Measurements from ENCODE around the gene NABP2. TPM values are rescaled to one million over a fixed set of nuclear protein-coding genes. Genes with fewer than 3 reads are reported as not detected.
"Not testable (repeated sequence)": the region's sequence is repeated elsewhere in the genome, so short reads cannot be mapped to it uniquely, and the experiment has no call there.

Gene NABP2
- 43.2 and 46.5 TPM in 2 replicates for total RNA-seq (2014; rRNA removed; shearing (Covaris generic))

DNA sequence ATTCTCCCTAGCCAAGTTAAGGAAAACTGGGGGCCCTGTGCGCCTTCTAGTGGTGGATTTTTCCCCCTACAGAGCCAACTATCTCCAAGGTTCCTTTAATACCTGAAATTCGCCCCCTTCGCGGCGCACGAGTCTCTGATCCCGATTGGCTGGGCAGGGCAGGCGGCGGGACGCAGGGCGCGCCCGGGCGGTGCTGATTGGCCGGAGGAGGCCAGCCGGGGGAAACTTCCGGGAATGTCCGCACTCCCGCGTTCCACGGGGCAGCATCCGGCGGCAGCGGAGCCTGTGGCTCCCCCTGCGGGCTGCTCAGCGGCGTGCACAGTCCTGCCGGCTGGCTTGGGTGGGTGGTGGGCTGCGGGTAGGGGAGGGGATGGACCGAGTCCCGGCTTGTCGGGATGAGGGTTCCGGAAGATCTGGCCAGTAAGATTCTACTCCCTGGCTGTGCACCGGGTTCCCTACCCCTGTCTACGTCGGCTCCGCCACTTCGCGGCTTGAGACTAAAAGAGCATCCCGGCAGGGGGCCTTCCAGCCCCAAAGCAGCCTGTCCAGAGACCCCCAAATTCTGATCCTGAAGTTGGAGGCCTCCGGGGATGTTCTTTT, at the start of gene NABP2:
NABP2 (plus strand) TSS at position 241 of the 600 bp plus-strand sequence. CDS start 515 bp downstream, outside the sequence.
- Histone ChIP-seq H3K4me3 (peak within 1 kb of the TSS; percentile 57), H3K4me1 (no peaks in the 10 kb centered on the region), H3K27me3 (no peaks in the 10 kb centered on the region), H3K36me3 (no peaks in the 10 kb centered on the region), H3K9me3 (replicated peaks) (no peaks in the 10 kb centered on the region), H3K27ac (no peak within 1 kb of the TSS)
- peak; percentile 97 to 98 for DNase-seq

DNA sequence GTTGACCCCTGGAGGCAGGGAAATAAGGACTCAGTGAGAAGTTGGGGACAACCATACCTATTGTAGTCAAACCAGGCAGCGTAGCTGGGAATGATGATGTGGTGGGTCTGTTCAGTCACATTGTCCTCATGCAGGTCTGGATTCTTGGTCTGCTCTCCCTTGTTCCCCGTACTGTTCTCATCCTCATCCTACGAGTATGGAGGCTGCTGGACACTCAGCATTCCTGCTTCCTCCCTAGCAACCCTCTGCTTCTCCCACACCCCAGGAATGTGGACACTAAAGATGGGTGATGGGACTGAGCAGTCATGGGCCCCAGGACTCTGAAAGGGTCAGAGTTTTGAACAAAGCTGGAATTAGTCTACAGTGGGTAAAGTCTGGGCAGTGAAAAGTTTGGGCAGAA, 45.8 kb upstream of the NABP2 start:
- Histone ChIP-seq H3K27ac (no peak overlapping the region), H3K36me3 (peaks cover 68% of the 10 kb centered on the region)

DNA sequence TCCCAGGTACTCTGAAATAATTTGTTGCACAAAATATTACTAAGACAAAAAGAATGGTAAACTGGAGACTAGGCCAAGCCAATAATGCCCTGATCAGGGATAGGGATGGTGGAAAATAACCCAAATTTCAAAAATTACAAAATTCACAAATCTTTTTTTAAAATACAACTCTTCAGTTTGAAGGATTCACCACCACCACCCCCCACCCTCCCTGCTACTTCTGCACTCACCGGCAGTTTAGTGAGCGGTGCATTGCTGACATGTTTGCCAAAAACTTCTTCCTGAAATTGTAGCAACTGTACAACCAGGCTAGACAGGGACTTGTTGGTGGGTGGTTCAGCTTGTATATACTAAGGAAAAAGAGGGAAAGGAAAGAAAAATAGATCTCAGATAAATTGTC, 37.2 kb upstream of the NABP2 start:
- DNase-seq, result no peak
- Histone ChIP-seq H3K36me3 (peaks cover 41% of the 10 kb centered on the region), H3K4me3 (no peak overlapping the region), H3K27me3 (no peaks in the 10 kb centered on the region), H3K27ac (no peak overlapping the region), H3K4me1 (peaks cover 5% of the 10 kb centered on the region; the same call in 1 of the 2 replicates), H3K9me3 (replicated peaks) (no peaks in the 10 kb centered on the region)

More for the DNA sequence above, 45.8 kb upstream of the NABP2 start:
- no peaks in the 10 kb centered on the region for H3K4me1 ChIP-seq
- no peaks in the 10 kb centered on the region for H3K27me3 ChIP-seq
- DNase-seq, result no peak
- no peak overlapping the region for H3K4me3 ChIP-seq
- H3K9me3 ChIP-seq (replicated peaks), result no peaks in the 10 kb centered on the region

DNA sequence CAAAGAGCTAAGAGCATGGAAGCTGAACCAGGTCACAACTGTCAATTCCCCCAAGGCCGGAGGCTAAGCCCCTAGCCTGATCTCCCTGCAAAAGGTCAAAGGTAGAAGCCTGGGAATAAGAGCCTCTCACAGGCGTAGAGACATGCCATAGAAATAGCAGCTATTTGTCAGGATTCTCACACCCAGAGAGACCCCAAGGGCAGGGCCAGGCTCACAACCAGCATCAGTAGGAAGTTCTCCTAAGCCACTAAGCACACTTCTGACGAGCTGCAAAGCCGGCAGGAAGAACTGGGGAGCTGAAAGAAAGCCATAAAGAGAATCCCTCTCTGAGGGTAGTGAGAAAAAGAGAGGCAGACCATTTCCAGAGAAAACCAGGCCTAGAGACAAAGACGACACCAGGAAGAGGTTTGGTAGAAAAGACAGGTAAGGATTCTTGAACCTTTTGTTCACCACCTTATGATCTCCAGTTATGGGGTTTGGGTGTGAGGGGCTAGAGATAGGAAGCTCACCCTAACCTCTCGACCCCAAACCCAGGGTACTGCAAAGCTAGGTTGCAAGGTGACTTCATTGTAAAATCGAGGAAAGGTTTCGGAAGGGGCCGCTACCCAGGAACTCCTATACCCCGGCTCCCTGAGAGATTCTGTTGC, 35.9 kb upstream of the NABP2 start:
- H3K36me3 ChIP-seq, result peaks cover 30% of the 10 kb centered on the region
- peaks cover 6% of the 10 kb centered on the region; the same call in 1 of the 2 replicates for H3K4me1 ChIP-seq
- peak overlapping the region; percentile 73 for H3K4me3 ChIP-seq
- peak in 1 of 2 experiments; percentile 24 for DNase-seq
- peak overlapping the region; percentile 64 for H3K27ac ChIP-seq
- H3K9me3 ChIP-seq (replicated peaks), result no peaks in the 10 kb centered on the region
- no peaks in the 10 kb centered on the region for H3K27me3 ChIP-seq

DNA sequence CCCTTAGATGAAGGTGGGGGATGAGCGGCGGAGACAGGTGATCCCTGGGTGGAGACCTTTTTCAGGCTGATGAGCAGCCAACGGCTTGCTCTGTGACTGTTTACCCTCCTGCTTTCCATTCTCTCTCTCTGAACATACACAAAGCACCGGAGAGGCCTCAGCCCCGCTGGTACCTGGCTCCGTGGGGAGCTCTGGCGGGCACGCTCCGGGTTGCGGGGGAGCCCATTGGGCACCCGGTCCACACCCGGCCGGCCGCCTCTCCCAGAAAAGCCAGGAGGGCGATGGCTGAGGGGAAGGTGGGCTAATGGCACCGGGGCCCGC, 35.4 kb upstream of the NABP2 start:
- peak; percentile 54 to 69 for DNase-seq
- H3K4me1 ChIP-seq, result peaks cover 8% of the 10 kb centered on the region; the same call in 1 of the 2 replicates
- peaks cover 25% of the 10 kb centered on the region for H3K36me3 ChIP-seq
- H3K27me3 ChIP-seq, result no peaks in the 10 kb centered on the region
- H3K27ac ChIP-seq, result peak overlapping the region; percentile 64
- H3K4me3 ChIP-seq, result peak overlapping the region; percentile 73
- H3K9me3 ChIP-seq (replicated peaks), result no peaks in the 10 kb centered on the region

DNA sequence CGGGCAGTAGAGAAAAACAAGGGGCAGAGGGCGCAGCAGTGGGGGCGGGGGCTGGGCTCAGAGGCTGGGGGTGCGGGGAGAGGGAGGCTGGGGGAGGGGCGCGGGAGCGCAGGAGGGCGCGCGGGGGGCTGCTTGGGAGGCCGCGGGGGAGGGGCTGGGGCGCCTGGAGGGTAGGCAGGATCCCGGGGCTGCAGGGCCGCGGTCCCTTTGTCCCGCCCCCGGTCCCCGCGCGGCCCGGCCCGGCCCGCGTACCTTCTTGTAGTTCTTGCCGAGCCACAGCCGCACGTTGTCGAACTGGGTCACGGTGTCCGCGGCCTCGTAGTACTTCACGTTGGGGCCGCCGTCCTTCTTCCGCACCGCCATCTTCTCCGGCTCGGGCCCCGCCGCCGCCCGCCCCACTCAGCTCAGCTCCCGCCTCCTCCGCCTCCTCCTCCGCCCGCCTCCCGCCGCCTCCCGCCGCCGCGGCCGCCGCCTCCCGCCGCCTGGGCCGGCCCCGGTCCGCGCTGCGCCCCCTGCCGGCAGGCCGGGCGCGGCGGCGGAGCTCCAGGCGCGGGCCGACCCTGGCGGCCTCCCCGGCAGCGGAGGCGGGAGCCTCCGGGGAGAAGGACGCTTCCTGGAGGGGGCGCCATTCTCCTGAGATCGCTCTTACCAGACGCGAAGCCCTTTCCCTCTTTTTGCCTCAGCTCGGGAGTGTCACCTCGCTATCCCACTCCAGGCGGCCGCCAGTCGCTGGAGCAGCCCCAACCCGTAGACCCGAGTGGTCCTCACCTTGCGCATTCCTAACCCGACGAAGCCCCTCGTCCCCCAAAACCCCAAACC, 34.8 kb upstream of the NABP2 start, which contains the start of gene SMARCC2:
SMARCC2 (minus strand) TSS at position 385 of the 819 bp plus-strand sequence; CDS start at position 363, 22 bp downstream.
- no peaks in the 10 kb centered on the region for H3K27me3 ChIP-seq
- peak within 1 kb of the TSS; percentile 64 for H3K27ac ChIP-seq
- H3K36me3 ChIP-seq, result peaks cover 21% of the 10 kb centered on the region
- H3K4me3 ChIP-seq, result peak within 1 kb of the TSS; percentile 73
- H3K9me3 ChIP-seq (replicated peaks), result no peaks in the 10 kb centered on the region
- peak; percentile 91 to 93 for DNase-seq
- peaks cover 8% of the 10 kb centered on the region; the same call in 1 of the 2 replicates for H3K4me1 ChIP-seq

DNA sequence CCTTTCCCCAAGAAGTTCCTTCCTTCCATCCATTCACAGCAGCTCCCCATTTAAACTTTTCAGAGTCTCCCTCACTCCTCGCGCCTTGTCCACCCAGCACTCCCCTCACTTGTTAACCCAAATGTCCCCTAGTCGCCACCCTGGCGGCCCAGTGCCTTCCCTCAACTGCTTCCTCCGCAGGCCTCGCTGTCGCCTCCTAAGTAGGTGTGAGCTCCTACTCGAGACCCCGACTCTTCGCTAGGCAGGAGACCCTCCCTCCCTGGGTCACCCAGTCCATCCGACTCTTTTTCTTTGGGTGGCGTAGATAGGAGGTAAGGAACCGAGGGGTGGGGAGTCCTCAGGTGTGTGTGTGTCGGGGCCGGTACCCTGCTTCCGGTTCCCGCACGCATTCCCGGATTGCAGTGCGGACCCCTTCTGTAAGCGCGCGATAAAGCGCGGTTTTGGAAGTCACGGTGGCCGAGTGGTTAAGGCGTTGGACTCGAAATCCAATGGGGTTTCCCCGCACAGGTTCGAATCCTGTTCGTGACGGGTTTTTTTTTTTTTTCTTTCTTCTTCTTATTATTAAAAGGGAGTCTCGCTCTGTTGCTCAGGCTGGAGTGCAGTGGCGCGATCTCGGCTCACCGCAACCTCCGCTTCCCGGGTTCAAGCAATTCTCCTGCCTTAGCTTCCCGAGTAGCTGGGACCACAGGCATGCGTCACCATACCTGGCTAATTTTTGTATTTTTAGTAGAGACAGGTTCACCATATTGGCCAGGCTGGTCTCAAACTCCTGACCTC, 34.0 kb upstream of the NABP2 start:
- DNase-seq, result peak; percentile 79 to 93
- H3K27ac ChIP-seq, result peak overlapping the region; percentile 34; the same call in 1 of the 2 replicates
- H3K9me3 ChIP-seq (replicated peaks), result no peaks in the 10 kb centered on the region
- H3K4me1 ChIP-seq, result peaks cover 8% of the 10 kb centered on the region; the same call in 1 of the 2 replicates
- H3K36me3 ChIP-seq, result peaks cover 14% of the 10 kb centered on the region
- no peaks in the 10 kb centered on the region for H3K27me3 ChIP-seq
- H3K4me3 ChIP-seq, result peak overlapping the region; percentile 73

DNA sequence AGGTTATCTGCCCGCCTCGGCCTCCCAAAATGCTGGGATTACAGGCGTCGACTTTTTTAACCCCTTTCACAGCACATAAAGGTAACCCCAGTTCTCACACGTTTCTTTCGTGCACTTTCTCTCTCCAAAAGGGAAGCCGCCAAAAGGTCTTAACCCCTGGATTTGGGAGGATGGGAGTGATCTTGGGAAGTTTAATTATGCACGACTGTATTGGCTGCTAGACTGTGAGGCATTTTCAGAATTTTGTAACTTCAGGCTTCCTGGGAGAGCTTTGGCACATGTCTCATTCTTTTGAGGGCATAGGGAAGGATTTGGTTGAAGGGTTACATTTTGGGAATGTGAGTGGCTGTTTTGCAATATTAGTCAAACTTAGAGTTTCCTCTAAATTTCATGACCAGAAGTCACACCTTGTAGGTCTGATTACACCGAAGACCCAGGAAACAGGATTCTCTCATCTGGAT, 33.4 kb upstream of the NABP2 start:
- H3K4me3 ChIP-seq, result peak overlapping the region; percentile 73
- H3K27me3 ChIP-seq, result no peaks in the 10 kb centered on the region
- H3K27ac ChIP-seq, result no peak overlapping the region; the same call in 1 of the 2 replicates
- peaks cover 8% of the 10 kb centered on the region; the same call in 1 of the 2 replicates for H3K4me1 ChIP-seq
- peak in 1 of 2 experiments; percentile 29 for DNase-seq
- peaks cover 12% of the 10 kb centered on the region for H3K36me3 ChIP-seq
- H3K9me3 ChIP-seq (replicated peaks), result no peaks in the 10 kb centered on the region

DNA sequence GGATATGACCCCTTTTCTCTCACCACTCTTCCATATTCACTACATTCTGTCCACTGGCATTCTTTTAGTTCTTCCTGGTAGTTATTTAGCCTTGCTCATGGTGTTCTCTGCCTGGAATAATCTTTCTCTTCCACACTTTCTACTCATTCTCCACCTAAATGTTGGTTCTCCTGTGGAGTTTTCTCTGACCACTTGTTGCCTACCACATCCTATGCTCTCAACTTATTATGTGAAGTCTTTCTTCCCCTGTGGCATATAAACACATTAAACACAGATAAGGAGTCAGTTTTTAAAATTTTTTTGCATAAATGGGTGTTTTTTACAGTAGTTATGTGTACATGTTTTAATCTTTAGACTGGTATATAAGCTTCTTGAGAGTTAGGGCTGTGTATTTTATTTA, 31.6 kb upstream of the NABP2 start:
- Histone ChIP-seq H3K27ac (no peak overlapping the region), H3K36me3 (no peaks in the 10 kb centered on the region), H3K4me3 (no peak overlapping the region), H3K27me3 (no peaks in the 10 kb centered on the region), H3K9me3 (replicated peaks) (no peaks in the 10 kb centered on the region), H3K4me1 (peaks cover 8% of the 10 kb centered on the region; the same call in 1 of the 2 replicates)
- no peak for DNase-seq

DNA sequence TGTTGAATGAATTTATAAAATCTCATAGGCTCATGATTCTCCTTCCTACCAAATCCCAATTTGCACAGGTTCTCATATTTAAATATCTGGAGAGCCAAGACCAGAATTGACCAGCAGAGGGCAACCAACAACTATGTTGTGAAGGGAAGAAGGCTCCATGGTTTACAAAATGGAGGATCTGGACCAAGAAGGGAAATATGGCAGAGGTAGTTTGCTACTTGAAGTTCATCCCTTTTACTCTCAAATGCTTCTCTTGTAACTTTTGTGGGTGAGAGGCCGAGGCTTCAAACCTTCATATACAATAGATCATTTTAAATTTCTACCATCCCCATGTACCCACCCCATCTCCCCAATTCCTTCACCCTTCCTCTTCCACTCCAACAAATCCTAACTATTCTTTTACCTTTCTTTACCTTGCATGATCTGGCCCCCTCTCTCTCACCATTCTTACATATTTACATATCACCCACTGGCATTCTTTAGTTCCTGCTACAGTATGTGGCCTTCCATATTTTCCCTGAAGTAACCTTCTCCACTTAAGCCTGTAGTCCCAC, 31.0 kb upstream of the NABP2 start:
- no peaks in the 10 kb centered on the region for H3K27me3 ChIP-seq
- no peaks in the 10 kb centered on the region for H3K36me3 ChIP-seq
- peak; percentile 83 to 90 for DNase-seq
- no peak overlapping the region for H3K27ac ChIP-seq
- peaks cover 4% of the 10 kb centered on the region; the same call in 1 of the 2 replicates for H3K4me1 ChIP-seq
- H3K9me3 ChIP-seq (replicated peaks), result no peaks in the 10 kb centered on the region
- H3K4me3 ChIP-seq, result no peak overlapping the region

DNA sequence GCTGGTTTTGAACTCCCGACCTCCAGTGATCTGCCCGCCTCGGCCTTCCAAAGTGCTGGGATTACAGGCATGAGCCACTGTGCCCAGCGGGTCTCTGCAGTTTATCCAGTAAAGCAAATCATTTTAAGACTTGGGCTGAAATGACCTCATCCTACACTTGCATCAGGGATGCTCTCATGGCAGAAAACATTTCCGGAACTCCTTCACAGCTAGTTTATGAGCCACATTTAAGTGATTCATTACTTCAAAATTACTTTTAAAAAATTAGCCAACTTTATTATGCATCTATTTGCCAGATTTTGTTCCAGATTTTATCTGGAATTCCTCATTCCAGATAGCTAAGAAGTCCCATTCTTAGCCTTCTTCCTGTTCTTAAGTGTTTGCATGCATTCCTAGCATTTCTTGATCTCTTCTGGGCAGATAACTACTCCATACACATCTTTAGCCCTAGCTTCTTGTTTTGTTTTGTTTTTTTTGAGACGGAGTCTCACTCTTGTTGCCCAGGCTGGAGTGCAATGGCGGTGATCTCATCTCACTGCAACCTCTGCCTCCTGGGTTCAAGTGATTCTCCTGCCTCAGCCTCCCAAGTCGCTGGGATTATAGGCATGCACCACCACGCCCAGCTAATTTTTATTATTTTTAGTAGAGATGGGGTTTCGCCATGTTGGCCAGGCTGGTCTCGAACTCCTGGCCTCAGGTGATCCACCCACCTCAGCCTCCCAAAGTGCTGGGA, 27.2 kb upstream of the NABP2 start:
- not testable (repeated sequence) for H3K9me3 ChIP-seq (replicated peaks); H3K27ac ChIP-seq; H3K4me1 ChIP-seq; H3K36me3 ChIP-seq; H3K27me3 ChIP-seq; H3K4me3 ChIP-seq
- DNase-seq, result peak in 1 of 2 experiments; percentile 7

DNA sequence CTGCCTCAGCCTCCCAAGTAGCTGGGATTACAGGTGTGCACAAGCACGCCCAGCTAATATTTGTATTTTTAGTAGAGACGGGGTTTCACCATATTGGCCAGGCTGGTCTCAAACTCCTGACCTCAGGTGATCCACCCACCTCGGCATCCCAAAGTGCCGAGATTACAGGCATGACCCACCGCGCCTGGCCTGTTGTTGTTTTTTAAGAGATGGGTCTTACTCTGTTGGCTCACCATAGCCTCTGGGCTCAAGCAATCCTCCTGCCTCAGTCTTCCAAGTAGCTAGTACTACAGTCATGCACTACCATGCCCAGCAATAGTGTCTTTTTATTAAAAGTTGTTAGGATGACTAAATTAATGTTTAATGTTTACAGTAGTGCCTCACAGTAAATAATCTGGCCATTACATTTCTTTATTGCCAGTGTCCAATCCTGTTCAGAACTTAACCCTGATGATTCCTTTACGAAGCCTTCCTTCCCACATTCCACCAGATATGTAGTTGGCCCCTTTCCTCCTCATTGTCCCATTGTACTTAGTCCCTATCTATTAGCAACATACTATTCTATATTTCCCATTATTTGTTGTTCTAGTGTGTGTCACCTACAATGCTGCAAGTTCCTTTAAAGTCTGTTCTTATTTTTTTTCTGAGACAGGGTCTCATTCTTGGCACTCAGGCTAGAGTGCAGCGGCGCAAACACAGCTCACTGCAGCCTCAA, 26.1 kb upstream of the NABP2 start:
- Histone ChIP-seq H3K27me3 (no peaks in the 10 kb centered on the region), H3K36me3 (no peaks in the 10 kb centered on the region), H3K4me3 (no peak overlapping the region), H3K9me3 (replicated peaks) (no peaks in the 10 kb centered on the region), H3K4me1 (peaks cover 3% of the 10 kb centered on the region; the same call in 1 of the 2 replicates), H3K27ac (no peak overlapping the region)
- no peak for DNase-seq

DNA sequence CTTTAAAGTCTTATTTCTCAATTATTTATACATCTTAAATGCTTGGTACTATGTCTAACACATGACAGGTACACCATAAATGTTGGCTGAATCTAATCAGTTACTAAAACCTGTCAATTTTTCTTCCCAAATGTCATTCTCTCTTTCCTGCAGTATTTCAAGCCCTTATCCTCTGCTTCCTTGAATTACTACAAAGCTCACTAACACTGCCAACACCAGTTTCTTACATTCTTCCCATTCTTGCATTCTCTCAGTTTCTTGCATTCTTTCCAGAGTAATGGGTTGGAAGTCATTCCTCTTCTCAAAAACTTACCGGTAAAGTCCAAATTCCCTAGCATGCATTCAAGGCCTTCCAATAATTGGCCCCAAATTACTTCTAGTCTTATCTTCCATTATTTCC, 25.3 kb upstream of the NABP2 start:
- no peak overlapping the region for H3K27ac ChIP-seq
- H3K27me3 ChIP-seq, result no peaks in the 10 kb centered on the region
- no peaks in the 10 kb centered on the region for H3K4me1 ChIP-seq
- no peaks in the 10 kb centered on the region for H3K9me3 ChIP-seq (replicated peaks)
- H3K36me3 ChIP-seq, result no peaks in the 10 kb centered on the region
- H3K4me3 ChIP-seq, result no peak overlapping the region
- DNase-seq, result no peak
